Measurements from ENCODE around the gene HHIPL2. TPM values are rescaled to one million over a fixed set of nuclear protein-coding genes. Genes with fewer than 3 reads are reported as not detected.
"Not testable (repeated sequence)": the region's sequence is repeated elsewhere in the genome, so short reads cannot be mapped to it uniquely, and the experiment has no call there.

HHIPL2 gene
- total RNA-seq, 2 donors from 2014 or later: not detected

DNA sequence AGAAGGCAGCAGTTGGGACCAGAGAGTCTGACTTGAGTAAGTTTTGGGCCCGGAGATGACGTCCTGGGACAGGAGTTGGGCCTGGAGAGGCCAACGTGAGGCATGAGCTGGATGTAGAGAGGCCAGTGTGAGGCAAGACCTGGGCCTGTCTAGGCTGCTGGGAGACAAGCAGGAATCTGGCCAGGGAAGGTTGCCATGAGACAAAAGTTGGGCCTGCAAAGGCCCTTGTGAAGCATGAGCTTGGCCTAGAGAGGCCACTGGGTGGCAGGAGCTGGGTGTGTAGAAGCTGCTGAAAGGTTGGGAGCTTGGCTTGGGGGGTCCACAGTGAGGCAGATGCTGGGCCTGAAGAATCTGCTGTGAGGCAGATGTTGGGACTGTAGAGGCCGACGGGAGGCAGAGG is 71.5 kb downstream of the HHIPL2 start:
- H3K4me3 ChIP-seq; ATAC-seq; DNase-seq; H3K27ac ChIP-seq; H3K4me1 ChIP-seq; H3K9me3 ChIP-seq; intact Hi-C loops (cut with DNase I); H3K27me3 ChIP-seq; H3K36me3 ChIP-seq (replicated peaks in 1 of 2; ENCODE audit: insufficient read depth in 1 of 2, low read depth in 2 of 2): not testable (repeated sequence)
- WGBS, 2 donors: 84 to 96% methylated on average over 5 of the region's 5 CpGs

DNA sequence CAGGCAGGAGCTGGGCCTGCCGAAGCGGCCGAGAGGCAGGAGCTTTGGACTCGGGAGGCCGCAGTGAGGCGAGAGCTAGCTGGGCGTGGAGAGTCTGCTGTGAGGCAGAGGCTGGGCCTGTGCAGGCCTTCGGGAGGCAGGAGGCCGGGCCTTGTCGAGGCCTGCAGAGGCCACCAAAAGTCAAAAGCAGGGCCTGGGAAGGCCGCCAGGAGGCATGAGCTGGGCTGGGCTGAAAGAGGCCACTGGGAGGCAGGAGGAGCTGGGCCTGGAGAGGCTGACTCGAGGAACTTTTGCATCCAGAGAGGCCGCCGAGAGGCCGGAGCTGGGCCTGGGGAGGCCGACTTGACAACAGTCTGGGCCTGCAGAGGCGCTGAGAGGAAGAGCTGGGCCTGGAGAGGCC is 74.2 kb downstream of the HHIPL2 start:
- H3K4me1 ChIP-seq; H3K27ac ChIP-seq; intact Hi-C loops (cut with DNase I); DNase-seq; H3K36me3 ChIP-seq (replicated peaks in 1 of 2; ENCODE audit: insufficient read depth in 1 of 2, low read depth in 2 of 2); H3K9me3 ChIP-seq; H3K27me3 ChIP-seq; ATAC-seq; H3K4me3 ChIP-seq: not testable (repeated sequence)
- 75 to 94% methylated on average over 11 to 12 of the region's 17 CpGs for WGBS, 2 donors

DNA sequence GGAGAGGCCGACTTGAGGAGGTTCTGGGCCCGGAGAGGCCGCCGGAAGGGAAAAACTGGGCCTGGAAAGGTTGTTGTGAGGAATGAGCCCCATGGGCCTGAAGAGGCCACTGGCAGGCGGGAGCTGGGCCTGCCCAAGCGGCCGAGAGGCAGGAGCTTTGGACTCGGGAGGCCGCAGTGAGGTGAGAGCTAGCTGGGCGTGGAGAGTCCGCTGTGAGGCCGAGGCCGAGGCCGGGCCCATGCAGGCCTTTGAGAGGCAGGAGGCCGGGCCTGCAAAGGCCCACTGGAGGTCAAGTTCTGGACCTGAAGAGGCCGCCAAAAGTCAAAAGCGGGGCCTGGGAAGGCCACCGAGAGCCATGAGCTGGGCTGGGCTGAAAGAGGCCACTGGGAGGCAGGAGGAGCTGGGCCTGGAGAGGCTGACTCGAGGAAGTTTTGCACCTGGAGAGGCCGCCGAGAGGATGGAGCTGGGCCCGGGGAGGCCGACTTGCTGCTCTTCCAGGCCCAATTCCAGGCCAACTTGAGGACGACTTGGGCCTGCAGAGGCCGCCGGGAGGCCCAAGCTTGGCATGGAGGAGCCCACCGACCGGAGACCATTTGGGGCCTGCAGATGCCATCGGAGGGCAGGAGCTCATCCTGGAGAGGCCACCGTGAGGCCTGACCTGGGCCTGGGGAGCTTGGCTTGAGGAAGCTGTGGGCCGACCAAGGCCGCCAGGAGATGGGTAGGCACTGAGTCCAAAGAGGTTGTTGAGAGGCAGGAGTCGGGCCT is 74.9 kb downstream of the HHIPL2 start:
- DNase-seq; H3K4me3 ChIP-seq; H3K36me3 ChIP-seq (replicated peaks in 1 of 2; ENCODE audit: insufficient read depth in 1 of 2, low read depth in 2 of 2); H3K9me3 ChIP-seq; H3K27me3 ChIP-seq; H3K27ac ChIP-seq; H3K4me1 ChIP-seq; ATAC-seq; intact Hi-C loops (cut with DNase I): not testable (repeated sequence)
- WGBS, 2 donors: 96% methylated on average over 21 to 22 of the region's 33 CpGs

Small RNA genes lying within 50 kb of the gene (small RNA-seq; reads per million reads assigned to genes)
- not detected for gene RNU6-791P

Other genes with a start within 250 kb of the HHIPL2 start
- 10 to 100 TPM in 1 of 2 donors, under 1 TPM in 1; 0.99 to 15.8 TPM for gene TAF1A, start 41.8 kb upstream of the HHIPL2 start, total RNA-seq
- 10 to 100 TPM; 32.2 to 44.8 TPM for gene MIA3, start 70.0 kb upstream of the HHIPL2 start, total RNA-seq
- gene AIDA, start 164.4 kb upstream of the HHIPL2 start, total RNA-seq: 10 to 100 TPM; 32.9 to 36.6 TPM
- 10 to 100 TPM; 12.5 to 18.2 TPM for gene BROX, start 164.5 kb upstream of the HHIPL2 start, total RNA-seq
- 1 to 10 TPM in 1 of 2 donors, not detected in 1; 3.4 TPM for gene FAM177B, start 189.1 kb upstream of the HHIPL2 start, total RNA-seq